HepG2 (cell line): Measurements from ENCODE around the gene CIBAR2. TPM values are rescaled to one million over a fixed set of nuclear protein-coding genes. Genes with fewer than 3 reads are reported as not detected.
A peak's percentile ranks its signal among the peaks of the same experiment; 100 is the strongest.

Source experiments
- AKNA ChIP-seq: sonication (generic); formaldehyde crosslinking; IDR thresholded peaks from 2 replicates; pipeline ENCODE4 v1.4.0; 2020; ENCODE audit warnings: missing genetic modification reagents, borderline replicate concordance
- ATF5 ChIP-seq: sonication (generic); formaldehyde crosslinking; IDR thresholded peaks from 2 replicates; pipeline ENCODE4 v1.4.0; 2020; ENCODE audit warnings: mild to moderate bottlenecking, low read depth, missing genetic modification reagents
- DMAP1 ChIP-seq: IDR thresholded peaks from 2 replicates; pipeline ENCODE4 v1.6.1; 2016
- ELF3 ChIP-seq: IDR thresholded peaks from 2 replicates; pipeline ENCODE4 v1.6.1; 2016; ENCODE audit warnings: missing genetic modification reagents, missing compliant biosample characterization
- KDM6A ChIP-seq: IDR thresholded peaks from 2 replicates; pipeline ENCODE4 v1.6.1; 2016; ENCODE audit warnings: low read depth
- KMT2B ChIP-seq: IDR thresholded peaks from 2 replicates; pipeline ENCODE4 v1.6.1; 2016; ENCODE audit warnings: missing genetic modification reagents, missing compliant biosample characterization
- SIX4 ChIP-seq: sonication (generic); formaldehyde crosslinking; IDR thresholded peaks from 2 replicates; pipeline ENCODE4 v1.4.0; 2020; ENCODE audit warnings: missing genetic modification reagents
- SKI ChIP-seq: fragments of 450-650 bp; IDR thresholded peaks from one replicate; pipeline ENCODE4 v1.6.1; 2018; ENCODE audit warnings: mild to moderate bottlenecking; ENCODE audit not compliant: partially characterized antibody
- ZNF234 ChIP-seq: sonication (generic); formaldehyde crosslinking; conservative IDR thresholded peaks from 2 replicates; pipeline ENCODE4 v1.5.1; 2020; ENCODE audit warnings: mild to moderate bottlenecking, missing genetic modification reagents
- ZNF260 ChIP-seq: sonication (generic); formaldehyde crosslinking; IDR thresholded peaks from 2 replicates; pipeline ENCODE4 v1.4.0; 2020; ENCODE audit warnings: missing genetic modification reagents, low read depth, mild to moderate bottlenecking, borderline replicate concordance
- ZNF691 ChIP-seq: sonication (generic); formaldehyde crosslinking; IDR thresholded peaks from 2 replicates; pipeline ENCODE4 v1.4.0; 2020; ENCODE audit warnings: missing genetic modification reagents, low read depth, mild to moderate bottlenecking, borderline replicate concordance
- ZZZ3 ChIP-seq: sonication (generic); formaldehyde crosslinking; IDR thresholded peaks from 2 replicates; pipeline ENCODE4 v1.4.0; 2020; ENCODE audit warnings: missing genetic modification reagents, mild to moderate bottlenecking, borderline replicate concordance
- polyA plus RNA-seq, 8 experiments: library from polyadenylated mRNA; depleted of rRNA in 3 of 8; stranded (reverse) in 7 of 8; unstranded in 1 of 8; fragments of >200 nt; fragmentation: Illumina TruSeq in 4 of 8; extraction: Trizol in 4 of 8; gene quantifications; 2 replicates each; pipeline versions ENCODE4 v1.2.1 to v1.2.3, GENCODE V29; 2011 to 2016; ENCODE audit warnings: low read depth in 4 of 8, missing spikeins in 1 of 8, mixed read lengths in 1 of 8; ENCODE audit not compliant: insufficient read depth in 1 of 8
- total RNA-seq, 5 experiments: library from RNA; depleted of rRNA; stranded (reverse); fragments of >200 nt; fragmentation: Illumina TruSeq; extraction: Trizol; gene quantifications; 2 replicates each; pipeline ENCODE4 v1.2.3, GENCODE V29; 2016; ENCODE audit warnings: low read depth in 1 of 5
- TF ChIP-seq, protein P1 (sequence below): sonication (generic); formaldehyde crosslinking; IDR thresholded peaks from 2 replicates; pipeline ENCODE4 v1.4.0; 2020; ENCODE audit warnings: mild to moderate bottlenecking, missing genetic modification reagents
- TF ChIP-seq, protein P2 (sequence below): sonication (generic); formaldehyde crosslinking; IDR thresholded peaks from 2 replicates; pipeline ENCODE4 v1.5.0; 2020; ENCODE audit warnings: missing genetic modification reagents
- TF ChIP-seq, protein P3 (sequence below): sonication (generic); formaldehyde crosslinking; IDR thresholded peaks from 2 replicates; pipeline ENCODE4 v1.4.0; 2020; ENCODE audit warnings: missing genetic modification reagents, borderline replicate concordance
- TF ChIP-seq, protein P4 (sequence below): IDR thresholded peaks from 2 replicates; pipeline ENCODE4 v1.6.1; 2016; ENCODE audit warnings: missing genetic modification reagents, missing compliant biosample characterization

CIBAR2 gene
- total and polyA plus RNA-seq, 2 of the 13 experiments (the other 11 are each of a cell fraction or from before 2014, with no cell fraction given): not detected

GRCh38 chr16:85114909-85115567 is 2.8 kb upstream of the CIBAR2 start (continued):
- TF ChIP-seq, protein P1, sequence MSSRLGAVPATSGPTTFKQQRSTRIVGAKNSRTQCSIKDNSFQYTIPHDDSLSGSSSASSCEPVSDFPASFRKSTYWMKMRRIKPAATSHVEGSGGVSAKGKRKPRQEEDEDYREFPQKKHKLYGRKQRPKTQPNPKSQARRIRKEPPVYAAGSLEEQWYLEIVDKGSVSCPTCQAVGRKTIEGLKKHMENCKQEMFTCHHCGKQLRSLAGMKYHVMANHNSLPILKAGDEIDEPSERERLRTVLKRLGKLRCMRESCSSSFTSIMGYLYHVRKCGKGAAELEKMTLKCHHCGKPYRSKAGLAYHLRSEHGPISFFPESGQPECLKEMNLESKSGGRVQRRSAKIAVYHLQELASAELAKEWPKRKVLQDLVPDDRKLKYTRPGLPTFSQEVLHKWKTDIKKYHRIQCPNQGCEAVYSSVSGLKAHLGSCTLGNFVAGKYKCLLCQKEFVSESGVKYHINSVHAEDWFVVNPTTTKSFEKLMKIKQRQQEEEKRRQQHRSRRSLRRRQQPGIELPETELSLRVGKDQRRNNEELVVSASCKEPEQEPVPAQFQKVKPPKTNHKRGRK: no peak
- TF ChIP-seq ATF5 (CRISPR knock-in tag) (no peak), ELF3 (CRISPR knock-in tag) (peak; percentile 67), ZZZ3 (CRISPR knock-in tag) (no peak; the same call in 1 of the 2 replicates), KDM6A (CRISPR knock-in tag) (no peak), KMT2B (no peak), ZNF234 (CRISPR knock-in tag) (no peak), DMAP1 (CRISPR knock-in tag) (no peak), SIX4 (peak; percentile 67; the same call in 1 of the 2 replicates), AKNA (CRISPR knock-in tag) (no peak), SKI (no peak), ZNF260 (no peak), ZNF691 (peak; percentile 85; the same call in 1 of the 2 replicates)
- TF ChIP-seq, protein P2, sequence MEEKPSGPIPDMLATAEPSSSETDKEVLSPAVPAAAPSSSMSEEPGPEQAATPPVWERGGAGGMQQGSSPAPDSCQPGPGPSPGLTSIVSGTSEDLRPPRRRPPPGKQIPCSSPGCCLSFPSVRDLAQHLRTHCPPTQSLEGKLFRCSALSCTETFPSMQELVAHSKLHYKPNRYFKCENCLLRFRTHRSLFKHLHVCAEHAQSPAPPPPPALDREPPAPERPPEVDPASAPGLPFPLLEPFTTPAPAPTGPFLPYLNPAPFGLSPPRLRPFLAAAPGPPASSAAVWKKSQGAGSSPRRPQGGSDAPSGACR: 0 out of 2 replicates have a peak, but pooled peaks have one; percentile 55
- TF ChIP-seq, protein P3, sequence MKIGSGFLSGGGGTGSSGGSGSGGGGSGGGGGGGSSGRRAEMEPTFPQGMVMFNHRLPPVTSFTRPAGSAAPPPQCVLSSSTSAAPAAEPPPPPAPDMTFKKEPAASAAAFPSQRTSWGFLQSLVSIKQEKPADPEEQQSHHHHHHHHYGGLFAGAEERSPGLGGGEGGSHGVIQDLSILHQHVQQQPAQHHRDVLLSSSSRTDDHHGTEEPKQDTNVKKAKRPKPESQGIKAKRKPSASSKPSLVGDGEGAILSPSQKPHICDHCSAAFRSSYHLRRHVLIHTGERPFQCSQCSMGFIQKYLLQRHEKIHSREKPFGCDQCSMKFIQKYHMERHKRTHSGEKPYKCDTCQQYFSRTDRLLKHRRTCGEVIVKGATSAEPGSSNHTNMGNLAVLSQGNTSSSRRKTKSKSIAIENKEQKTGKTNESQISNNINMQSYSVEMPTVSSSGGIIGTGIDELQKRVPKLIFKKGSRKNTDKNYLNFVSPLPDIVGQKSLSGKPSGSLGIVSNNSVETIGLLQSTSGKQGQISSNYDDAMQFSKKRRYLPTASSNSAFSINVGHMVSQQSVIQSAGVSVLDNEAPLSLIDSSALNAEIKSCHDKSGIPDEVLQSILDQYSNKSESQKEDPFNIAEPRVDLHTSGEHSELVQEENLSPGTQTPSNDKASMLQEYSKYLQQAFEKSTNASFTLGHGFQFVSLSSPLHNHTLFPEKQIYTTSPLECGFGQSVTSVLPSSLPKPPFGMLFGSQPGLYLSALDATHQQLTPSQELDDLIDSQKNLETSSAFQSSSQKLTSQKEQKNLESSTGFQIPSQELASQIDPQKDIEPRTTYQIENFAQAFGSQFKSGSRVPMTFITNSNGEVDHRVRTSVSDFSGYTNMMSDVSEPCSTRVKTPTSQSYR: no peak
- TF ChIP-seq, protein P4, sequence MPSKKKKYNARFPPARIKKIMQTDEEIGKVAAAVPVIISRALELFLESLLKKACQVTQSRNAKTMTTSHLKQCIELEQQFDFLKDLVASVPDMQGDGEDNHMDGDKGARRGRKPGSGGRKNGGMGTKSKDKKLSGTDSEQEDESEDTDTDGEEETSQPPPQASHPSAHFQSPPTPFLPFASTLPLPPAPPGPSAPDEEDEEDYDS: peak; percentile 44; the same call in 1 of the 2 replicates
